Sciatic nerve (tissue), 2 donors: ENCODE results near the gene STX11. TPM values are rescaled to one million over a fixed set of nuclear protein-coding genes. Genes with fewer than 3 reads are reported as not detected.
A peak's percentile ranks its signal among the peaks of the same experiment; 100 is the strongest.

Experiments
- ATAC-seq: fragments of 200-7000 bp; cut with Tn5 transposase; one replicate; pipeline ENCODE4 v1.9.1; 2020; ENCODE audit warnings: mild to moderate bottlenecking, moderate library complexity
- DNase-seq: peaks from one replicate; pipeline ENCODE4 v3.0.0-alpha.2; 2020; ENCODE audit warnings: low spot score
- intact Hi-C: fragments of 100-400 bp; cut with DNase I; formaldehyde crosslinking; loops from one replicate; pipeline ENCODE4 v1.14.2; 2022
- total RNA-seq: library from RNA; stranded (reverse); fragmentation: NEBNext Ultra II Directional; extraction: Animal tissue kit (Norgen Biotek cat#: 25700); gene quantifications from one replicate; pipeline ENCODE4 v1.2.1, GENCODE V29; 2021
- donor health status: DM: no; HTN: no; CAD: no.
- donor health status: DM: no; HTN: no; CAD: no.

The STX11 gene
- total RNA-seq, 1 donor from 2014 or later: 7.1 TPM

GRCh38 chr6:144139817-144140216, 10.5 kb upstream of the STX11 start:
- no peak for DNase-seq
- intact Hi-C loops: no loop called here
- no peak for ATAC-seq

- no peak for ATAC-seq
- intact Hi-C loops: no loop called here
- DNase-seq: no peak
These were observed 9.4 kb upstream of the STX11 start for GRCh38 chr6:144140867-144141266.

- intact Hi-C loops: no loop called here
- no peak for DNase-seq
- ATAC-seq: no peak
These were observed 8.8 kb upstream of the STX11 start for GRCh38 chr6:144141470-144141869.

GRCh38 chr6:144143106-144143505, 7.2 kb upstream of the STX11 start:
- intact Hi-C loops: no loop called here
- no peak for ATAC-seq
- DNase-seq: no peak

GRCh38 chr6:144143878-144144277, 6.4 kb upstream of the STX11 start:
- no peak for ATAC-seq
- DNase-seq: no peak
- intact Hi-C loops: no loop called here

GRCh38 chr6:144144996-144145395, 5.3 kb upstream of the STX11 start:
- intact Hi-C loops: no loop called here
- no peak for ATAC-seq
- no peak for DNase-seq

- intact Hi-C loops: no loop called here
These were observed 4.8 kb upstream of the STX11 start for GRCh38 chr6:144145541-144145940.

GRCh38 chr6:144148886-144149285, 1.4 kb upstream of the STX11 start:
- intact Hi-C loops: no loop called here
- DNase-seq (no peak), ATAC-seq (no peak)

More at GRCh38 chr6:144145541-144145940, 4.8 kb upstream of the STX11 start:
- ATAC-seq (no peak), DNase-seq (no peak)

- ATAC-seq (no peak), DNase-seq (no peak)
- intact Hi-C loops: no loop called here
These were observed 791 bp upstream of the STX11 start for GRCh38 chr6:144149558-144149893.

- ATAC-seq (peak; percentile 55), DNase-seq (no peak)
- intact Hi-C loops: no loop called here
These were observed 667 bp downstream of the STX11 start for GRCh38 chr6:144150710-144151657.

GRCh38 chr6:144152334-144152900, 2.1 kb downstream of the STX11 start:
- DNase-seq (no peak), ATAC-seq (no peak)
- intact Hi-C loops: no loop called here

GRCh38 chr6:144153260-144153659, 2.9 kb downstream of the STX11 start:
- DNase-seq: no peak
- intact Hi-C loops: no loop called here
- ATAC-seq: peak; percentile 38

- intact Hi-C loops: no loop called here
- DNase-seq (no peak), ATAC-seq (no peak)
These were observed 3.7 kb downstream of the STX11 start for GRCh38 chr6:144153971-144154370.

- no peak for DNase-seq
- intact Hi-C loops: no loop called here
- no peak for ATAC-seq
These were observed 5.2 kb downstream of the STX11 start for GRCh38 chr6:144155529-144155928.

GRCh38 chr6:144156338-144156737, 6.0 kb downstream of the STX11 start:
- DNase-seq: no peak
- intact Hi-C loops: no loop called here
- ATAC-seq: peak; percentile 8

GRCh38 chr6:144156991-144157390, 6.7 kb downstream of the STX11 start:
- ATAC-seq (peak; percentile 47), DNase-seq (no peak)
- intact Hi-C loops: no loop called here

GRCh38 chr6:144158133-144158532, 7.8 kb downstream of the STX11 start:
- ATAC-seq (peak; percentile 79), DNase-seq (no peak)
- intact Hi-C loops: no loop called here

- no peak for DNase-seq
- peak; percentile 31 for ATAC-seq
- intact Hi-C loops: no loop called here
These were observed 8.9 kb downstream of the STX11 start for GRCh38 chr6:144159223-144159622.

- intact Hi-C loops: no loop called here
These were observed 9.4 kb downstream of the STX11 start for GRCh38 chr6:144159742-144160141.

GRCh38 chr6:144160431-144161005, 10.2 kb downstream of the STX11 start:
- no peak for DNase-seq
- ATAC-seq: no peak
- intact Hi-C loops: no loop called here

More at GRCh38 chr6:144159742-144160141, 9.4 kb downstream of the STX11 start:
- ATAC-seq: no peak
- no peak for DNase-seq
